GM21576 (cell line): ENCODE measurements around the gene CAMK2G.
A peak's percentile ranks its signal among the peaks of the same experiment; 100 is the strongest.

Experiments used
- ATAC-seq: cut with Tn5 transposase; IDR thresholded peaks from one replicate; pipeline ENCODE4 v1.9.1; 2021; ENCODE audit warnings: mild to moderate bottlenecking, moderate library complexity; ENCODE audit not compliant: unreplicated experiment

The CAMK2G gene

DNA sequence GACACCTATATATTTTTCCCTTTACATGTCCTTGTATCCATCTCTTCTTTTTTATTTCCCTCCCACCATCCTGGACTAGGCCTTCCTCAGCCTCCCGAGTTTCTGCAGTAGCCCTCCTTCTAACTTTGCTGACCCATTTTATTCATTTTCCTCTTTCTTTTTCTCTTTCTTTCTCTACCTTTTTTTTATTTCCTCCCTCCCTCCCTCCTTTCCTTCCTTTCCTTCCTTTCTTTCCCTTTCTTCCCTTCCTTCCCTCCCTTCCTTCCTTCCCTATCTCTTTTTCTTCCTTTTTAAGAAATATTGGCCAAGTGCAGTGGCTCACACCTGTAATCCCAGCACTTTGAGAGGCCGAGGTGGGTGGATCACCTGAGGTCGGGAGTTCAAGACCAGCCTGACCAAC lies 9.7 kb upstream of the CAMK2G start:
- ATAC-seq, result no peak

DNA sequence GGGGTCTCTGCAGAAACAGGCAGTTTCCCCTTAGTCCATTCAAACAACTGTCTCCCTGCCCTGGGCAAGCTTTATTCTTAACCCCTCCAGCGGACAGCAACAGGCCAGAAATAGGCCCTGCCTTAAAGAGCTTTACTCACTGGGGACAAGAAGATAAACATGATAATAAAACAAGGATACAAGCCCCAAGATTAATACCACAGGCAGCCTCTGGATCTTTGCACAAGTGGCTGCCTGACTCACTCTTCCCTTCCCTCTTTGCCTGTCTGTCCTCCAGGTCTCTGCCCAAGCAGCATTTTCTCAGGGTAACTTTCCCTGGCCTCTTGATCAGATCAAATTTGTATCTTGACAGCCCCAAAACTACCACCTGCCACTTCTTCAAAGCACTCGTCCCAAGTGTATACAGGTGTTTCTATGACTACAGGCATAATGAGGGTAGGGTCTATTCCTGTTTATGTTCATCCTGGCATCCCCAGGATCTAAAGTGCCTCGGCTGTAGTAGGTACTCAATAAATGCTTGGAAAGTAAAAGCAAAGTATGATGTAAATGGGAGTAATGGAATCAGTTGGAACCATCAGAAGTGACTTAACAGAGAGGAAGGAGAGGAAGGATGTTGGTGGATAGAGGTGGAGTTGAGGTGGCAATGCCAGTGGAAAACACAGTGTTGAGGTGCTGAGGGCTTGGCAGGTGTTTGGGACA lies 7.0 kb upstream of the CAMK2G start:
- ATAC-seq, result no peak

DNA sequence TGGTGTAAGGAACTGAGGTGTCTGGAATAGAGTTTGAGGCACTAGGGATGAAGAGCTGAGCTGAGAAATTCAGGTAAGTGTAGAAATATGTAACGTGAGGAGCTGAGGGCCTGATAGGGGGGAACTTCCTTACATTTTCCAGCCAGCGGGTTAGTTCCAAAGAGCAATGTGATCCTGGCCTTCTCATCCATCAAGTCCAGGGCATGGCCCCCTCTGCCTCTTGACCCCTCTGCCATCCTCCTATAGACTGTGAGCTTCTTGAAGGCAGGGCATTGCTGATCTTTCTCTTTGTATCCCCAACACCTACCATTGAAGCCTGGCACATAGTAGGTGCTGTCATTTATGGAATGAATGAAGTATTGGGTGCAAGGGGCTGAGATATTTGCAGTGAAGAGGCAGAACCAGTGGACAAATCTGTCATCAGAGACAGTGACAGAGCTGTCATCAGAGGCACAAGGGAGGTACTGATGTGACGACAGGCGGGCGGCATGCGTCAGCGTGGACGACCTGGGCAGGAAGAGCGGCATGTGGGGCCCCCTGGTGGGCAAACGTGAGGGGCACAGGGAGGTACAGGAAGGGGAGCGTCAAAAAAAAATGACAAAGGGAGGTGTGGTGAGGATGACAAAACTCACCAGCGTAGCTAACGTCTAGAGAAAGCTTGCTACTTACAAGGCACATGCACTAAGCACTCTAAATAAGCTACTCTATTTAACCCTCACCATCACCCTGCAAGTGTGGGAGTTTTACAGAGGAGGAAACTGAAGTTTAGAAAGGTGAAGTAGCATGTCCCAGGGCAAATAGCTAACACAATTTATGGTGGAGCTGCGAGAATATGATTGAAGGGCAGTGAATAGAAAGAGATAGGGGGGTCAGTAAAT lies 5.2 kb upstream of the CAMK2G start:
- peak; percentile 69 for ATAC-seq

DNA sequence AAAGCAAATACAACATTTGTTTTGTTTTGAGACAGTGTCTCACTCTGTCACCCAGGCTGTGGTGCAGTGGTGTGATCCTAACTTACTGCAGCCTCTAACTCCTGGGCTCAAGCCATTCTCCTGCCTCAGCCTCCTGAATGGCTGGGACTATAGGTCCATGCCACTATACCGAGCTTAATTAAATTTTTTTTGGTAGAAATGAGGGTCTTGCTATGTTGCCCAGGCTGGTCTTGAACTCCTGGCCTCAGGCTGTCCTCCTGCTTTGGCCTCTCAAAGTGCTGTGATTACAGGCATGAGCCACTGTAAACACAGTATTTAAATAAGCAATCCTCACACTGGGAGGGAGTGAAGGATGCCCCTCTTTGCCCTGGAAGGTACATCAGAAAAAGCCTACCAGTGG lies 4.0 kb upstream of the CAMK2G start:
- ATAC-seq, result no peak

DNA sequence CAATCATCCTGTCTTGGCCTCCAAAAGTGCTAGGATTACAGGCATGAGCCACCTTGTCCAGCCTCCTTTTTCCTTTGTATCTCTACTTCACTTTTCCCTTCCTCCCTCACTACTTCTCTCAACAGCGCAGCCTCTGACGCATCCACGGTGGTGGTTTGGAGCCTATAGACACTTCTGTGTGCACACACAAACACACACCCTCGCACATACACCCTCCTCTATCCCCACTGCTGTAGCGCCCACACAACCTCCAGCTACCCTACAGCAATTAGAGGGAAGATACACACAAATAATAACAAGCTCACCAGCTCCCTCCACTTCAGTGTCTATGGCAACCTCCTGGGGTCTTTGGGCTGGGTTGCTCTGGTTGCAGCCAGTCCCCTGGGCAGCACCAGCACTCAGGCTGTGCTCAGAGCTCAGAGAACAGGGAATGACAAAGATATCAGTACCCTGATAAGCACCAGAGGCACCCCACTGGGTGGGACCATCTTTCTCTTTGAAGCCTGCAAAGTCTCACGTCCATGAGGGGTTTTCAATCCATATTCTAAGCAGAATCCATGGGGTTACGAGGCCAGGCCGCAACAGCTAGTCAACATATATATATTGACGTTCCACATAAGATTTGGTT lies 3.3 kb upstream of the CAMK2G start:
- no peak for ATAC-seq

DNA sequence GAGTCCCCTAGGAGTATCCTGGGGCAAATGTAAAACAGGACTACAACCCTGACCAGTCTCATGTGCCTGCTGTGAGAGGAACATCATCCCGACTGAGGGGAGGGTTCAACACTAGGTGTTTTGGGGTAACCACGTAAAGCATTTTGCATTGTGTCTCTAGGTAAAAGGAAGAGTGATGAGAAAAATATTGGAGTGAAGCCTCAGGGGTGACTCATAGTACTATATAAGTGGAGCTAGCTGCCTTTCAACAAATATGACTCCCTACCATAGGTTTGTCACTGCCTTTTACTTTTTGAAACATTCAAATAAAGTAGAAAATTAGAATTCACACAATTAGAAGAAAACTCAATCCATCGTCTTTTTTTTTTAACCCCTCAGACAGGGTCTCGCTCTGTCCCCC lies 2.6 kb upstream of the CAMK2G start:
- ATAC-seq, result no peak

DNA sequence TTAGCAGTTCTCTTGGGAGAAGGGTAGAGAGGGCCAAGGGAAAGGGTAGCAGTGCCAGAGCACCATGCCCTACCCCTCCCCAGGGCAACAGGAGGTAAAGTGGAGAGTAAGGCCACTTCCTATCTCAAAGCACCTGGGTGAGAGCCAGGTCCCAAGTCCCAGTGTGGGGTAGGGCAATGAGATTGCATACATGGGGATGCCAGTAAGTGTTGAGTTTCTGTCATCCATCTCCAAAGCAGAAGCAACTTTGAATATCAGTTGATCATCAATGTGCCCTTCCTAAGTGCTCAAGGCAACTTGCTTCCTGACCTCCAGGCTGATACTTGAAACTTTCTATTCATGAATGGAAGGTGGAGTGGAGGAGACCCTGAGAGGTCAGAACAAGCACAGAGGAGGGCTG lies 2.2 kb upstream of the CAMK2G start:
- no peak for ATAC-seq

DNA sequence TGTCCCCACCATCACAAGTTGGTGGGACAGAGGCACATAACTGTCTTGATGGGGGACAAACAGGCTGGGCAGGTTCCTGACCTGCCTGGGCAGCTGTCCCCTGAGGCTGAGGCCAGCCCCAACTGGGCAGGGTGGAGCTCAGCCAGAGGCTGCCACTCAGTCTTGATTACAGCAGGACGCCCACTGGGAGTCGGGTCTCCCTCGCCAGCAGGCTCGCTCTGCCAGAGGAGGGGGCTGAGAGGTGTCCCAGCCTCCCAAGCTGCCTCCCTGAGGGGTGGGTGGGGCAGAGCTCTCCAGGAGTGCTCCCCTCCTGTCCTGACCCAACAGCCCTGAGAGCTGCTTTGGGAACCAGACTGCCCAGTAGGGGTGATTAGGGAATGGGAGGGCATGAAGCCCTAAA lies 1.8 kb upstream of the CAMK2G start:
- ATAC-seq, result no peak

DNA sequence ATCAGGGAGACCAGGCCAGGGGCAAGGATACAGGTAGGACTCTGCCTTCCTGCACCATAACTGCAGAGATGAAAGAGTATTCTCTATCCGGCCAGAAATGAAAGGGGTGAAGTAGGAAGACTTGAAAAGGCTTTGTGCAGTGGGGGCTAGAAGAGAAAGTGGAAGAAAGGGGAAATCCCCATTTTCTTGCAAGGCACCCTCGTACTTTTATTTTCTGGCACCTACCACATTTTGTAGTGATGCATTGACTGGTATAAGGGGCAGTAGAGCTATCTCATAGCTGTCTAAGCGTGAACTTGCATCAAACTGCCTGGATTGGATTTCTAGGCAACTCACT lies 752 bp upstream of the CAMK2G start:
- peak; percentile 23 for ATAC-seq

DNA sequence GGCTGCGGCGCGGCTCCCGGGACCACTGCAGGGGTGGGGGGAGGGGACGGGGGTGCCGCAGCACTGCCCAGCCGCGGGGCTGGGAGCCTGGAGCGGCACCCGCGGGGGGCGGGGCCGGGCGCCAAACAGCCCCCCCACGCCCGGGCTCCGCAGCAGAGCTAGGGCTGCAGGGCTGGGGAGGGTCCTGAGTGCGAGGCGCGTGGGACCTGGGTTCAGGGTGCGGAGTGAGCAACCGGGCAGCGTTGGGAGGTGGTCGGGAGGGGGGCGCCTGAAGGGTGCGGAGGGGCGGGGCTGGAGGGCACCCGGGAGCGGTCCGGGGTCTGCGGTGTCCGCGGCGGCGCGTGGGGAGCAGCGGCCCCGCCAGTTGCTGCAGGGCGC lies 528 bp downstream of the CAMK2G start:
- no peak for ATAC-seq

DNA sequence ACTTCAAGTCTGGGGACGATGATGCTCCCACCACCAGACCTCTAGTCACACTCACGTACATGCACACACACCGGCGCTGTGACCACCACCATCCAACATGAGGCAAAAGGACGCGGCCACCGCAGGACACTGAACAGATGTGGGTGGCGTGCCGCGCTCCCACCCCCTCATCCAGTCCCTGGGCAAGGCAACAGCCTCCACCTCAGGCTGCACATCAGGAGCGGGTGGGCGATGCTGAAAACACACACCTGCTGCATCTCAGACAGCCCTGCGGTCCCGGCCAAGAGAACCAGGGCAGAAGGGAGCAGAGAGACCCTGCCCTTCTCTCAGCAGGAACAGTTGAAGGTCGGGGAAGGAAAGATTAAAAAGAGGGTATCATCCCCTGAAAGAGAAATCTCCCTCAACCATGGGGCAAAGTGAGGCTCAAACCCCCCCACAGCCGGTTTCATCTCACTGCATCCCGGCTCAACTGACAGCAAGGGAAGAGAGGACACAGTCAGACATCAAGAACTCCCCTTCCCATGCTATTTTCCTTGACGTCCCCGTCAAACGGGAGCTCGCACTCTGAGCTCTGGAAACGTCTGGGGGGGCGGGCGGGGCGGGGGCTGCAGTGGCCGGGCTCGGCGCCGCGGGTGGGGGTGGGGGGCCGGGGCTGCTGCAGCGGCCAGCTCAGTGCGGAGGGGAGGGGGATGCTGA lies 1.1 kb downstream of the CAMK2G start:
- ATAC-seq, result no peak

DNA sequence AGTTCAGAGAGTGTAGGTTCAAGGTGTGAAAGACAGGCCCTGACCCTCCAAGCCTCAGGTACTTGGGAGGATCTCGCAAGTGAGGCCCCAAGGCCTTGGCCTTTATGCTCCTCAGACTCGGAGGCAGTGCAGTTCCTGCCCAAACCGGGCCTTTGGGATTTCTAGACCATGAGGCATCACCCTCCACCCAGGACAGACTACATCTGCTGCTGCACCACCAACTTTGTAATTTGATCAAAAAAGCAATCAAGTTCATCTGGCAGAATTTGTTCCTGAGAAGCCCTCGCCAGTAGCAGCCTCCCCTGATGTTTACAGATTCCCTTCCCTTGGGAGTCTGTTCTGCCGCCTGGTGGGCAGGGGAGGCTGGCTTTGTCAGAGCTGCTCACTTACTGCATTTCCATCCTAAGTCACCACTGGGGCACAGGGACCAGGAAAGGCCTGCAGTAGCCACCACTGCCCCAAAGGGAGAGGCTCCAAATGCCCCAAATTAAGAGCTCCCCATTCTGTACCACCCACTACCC lies 2.1 kb downstream of the CAMK2G start:
- ATAC-seq, result no peak

DNA sequence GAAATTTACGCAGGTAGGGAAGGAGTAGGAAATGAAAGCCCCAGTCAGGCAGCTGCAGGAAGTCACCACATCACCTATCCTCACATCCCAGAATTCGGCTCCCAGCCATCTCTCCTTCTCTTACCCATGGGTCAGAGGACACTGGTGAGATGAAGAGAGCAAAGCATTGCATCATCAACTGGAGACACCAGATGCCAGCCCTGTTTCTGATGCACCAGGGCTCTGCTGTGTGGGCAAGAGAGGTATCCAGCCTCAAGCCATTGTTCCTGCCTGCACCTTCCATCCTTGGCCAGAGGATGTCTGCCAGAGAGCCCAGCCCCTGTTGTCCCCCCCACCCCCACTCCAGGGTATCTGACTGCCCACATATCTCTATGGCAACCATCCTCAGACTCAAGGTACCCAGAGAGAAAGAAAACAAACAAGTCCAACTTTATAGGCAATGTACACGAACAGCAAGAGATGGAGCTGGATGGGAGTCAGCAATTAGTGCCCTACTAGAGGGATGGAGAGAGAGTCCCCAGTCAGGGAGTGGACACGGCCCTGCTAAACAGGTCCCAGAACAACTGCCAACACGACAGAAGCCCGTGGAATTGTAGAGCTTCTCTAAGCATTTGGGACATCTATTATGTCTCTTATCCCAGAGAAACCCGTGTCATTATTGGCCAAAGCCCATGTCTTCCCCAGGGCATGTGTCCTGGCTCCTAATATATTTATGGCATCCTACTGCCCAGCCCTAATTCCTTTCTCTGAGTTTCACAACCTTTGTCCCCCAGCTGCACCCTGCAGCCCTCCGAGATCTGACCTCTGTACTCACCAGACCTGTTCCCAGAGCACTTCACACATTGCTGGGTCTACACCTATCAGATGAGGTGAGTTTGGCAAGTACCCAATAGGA lies 2.8 kb downstream of the CAMK2G start:
- ATAC-seq, result no peak

DNA sequence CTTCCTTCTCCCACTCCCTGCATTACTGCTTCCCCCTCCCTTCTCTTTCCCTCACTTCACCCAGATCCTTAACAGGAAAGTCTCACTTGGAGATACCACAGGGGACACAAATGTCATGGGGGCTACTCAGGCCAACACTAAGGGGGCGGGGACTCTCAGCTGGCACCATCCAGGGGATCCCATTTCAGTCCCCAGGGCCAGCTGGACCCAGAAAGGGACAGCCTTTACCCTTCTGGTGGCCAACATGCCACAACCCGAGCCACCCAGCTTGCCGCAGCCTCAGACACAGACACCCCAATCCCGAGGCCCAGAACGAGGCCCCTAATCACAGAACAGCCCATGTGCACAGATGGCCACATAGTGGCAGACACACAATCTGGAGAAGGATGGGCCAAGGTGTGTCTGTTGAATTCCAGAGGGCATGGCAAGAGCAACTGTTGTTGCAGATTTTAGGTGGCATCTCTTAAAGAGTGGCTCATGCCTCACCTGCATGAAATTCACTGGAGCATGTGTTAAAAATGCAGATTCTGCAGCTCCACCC lies 5.6 kb downstream of the CAMK2G start:
- no peak for ATAC-seq

DNA sequence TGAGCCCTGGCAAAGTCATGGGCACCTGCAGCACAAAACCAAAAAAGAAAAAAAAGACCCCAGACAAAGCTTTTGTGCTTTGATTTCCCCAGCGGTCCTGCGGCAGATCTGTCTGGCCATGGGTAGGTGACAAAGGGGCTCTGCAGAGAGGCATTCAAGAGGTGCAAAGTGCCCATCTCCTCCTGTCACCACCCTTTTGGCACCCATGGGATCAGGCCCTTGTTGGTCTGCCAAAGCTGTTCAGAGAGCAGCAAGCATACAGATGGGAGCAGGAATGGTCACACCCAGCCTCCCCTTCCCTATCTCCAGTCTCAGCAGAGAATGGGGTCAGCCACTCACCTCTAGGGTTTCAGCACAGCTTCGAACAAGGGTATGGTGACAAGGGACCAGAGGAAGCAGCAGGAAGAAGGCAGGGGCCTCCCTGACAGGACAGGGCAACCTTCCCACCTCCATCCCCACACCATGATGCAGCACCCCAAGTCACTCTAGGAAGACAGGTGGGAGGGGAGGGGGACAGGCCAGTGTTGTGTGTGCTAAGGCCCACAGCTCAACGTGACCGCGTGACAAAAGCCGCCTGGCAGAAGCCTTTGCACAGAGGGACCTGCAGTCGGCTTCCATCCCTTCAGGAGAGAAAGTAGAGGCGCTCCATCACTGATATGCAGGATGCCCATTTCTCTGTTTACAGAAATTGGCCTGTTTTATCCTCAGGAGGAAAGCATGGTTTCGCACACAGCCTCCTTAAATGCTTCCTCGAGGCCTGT lies 6.3 kb downstream of the CAMK2G start:
- ATAC-seq, result no peak

DNA sequence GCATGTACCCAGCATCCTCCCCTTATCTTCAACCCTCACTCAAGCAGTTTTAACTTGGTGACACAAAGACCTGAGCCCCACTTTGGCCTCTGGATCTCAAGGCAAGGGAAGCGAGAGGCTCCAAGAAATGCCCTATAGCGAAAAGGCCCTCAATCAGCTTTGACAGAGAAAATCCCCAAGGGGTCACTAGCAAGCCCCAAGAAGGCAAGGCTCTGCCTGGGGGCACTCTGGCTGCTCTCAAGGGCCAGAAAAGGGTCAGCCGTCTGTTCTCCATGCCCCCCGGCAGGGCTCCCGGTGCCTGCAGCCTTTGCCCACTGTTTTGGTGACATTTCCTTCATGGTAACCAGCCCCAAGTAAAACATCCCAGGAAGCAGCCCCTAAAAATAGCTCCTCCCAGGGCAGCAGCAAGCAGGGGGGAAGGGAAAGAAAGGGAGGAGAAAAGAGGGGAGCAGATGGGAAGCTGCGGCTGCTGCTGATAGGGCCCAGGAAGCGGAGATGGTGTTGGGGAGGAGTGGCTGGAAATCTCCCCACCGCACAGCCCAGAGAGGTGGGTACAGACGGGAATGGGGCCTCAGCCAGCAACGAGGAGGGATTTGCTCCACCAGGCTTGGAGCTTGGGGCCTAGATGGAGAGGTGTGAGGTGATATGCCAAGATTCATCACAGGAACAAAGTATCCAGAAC lies 7.1 kb downstream of the CAMK2G start:
- no peak for ATAC-seq

DNA sequence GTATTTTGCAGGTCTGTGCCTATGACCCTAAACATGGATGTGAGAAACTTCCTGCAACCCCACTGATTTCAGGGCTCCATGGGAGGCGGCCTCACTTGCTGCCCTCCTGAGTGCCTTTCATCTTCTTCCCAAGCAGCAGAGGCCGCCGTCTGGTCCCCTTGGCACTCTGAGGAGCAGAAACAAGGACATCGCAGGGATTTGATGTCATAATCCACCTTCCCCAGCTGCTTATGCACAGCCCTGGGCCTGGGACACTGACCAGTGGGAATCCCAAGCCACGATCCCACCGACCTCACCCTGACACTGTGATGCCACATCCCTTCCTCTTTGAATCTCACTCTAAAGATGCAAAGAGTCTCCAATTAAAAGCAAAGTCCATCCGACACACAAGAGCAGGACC lies 7.7 kb downstream of the CAMK2G start:
- no peak for ATAC-seq
